ENCODE measurements around the gene MYBPC2. TPM values are rescaled to one million over a fixed set of nuclear protein-coding genes. Genes with fewer than 3 reads are reported as not detected.
A peak's percentile ranks its signal among the peaks of the same experiment; 100 is the strongest.

MYBPC2 gene
- total and polyA plus RNA-seq, 12 donors: 0.01 to 0.35 (median 0.13) TPM; not detected in 9

- peaks cover 0 to 13% (median 0%) of the 10 kb centered on the region in 9 donors for H3K4me1 ChIP-seq
- H3K27ac ChIP-seq: no peak overlapping the region
- whole genome bisulfite sequencing, 2 donors: 93 to 94% methylated on average over 13 of the region's 13 CpGs
- TF ChIP-seq CTCF (IDR thresholded peaks at IDR 0.05): no peak
- DNase-seq (no peak), ATAC-seq (no peak)
- intact Hi-C loops (cut with DNase I): loop anchor here in 3 of 10 donors (5.0 kb wide), 2 partner anchors 41 to 46 kb away; partner anchors contain the start of gene NAPSA (in 2 of the 3)
- H3K36me3 ChIP-seq: peaks cover 0 to 28% (median 0%) of the 10 kb centered on the region in 9 donors
- no peak overlapping the region for H3K4me3 ChIP-seq
- peaks cover 0 to 6% (median 0%) of the 10 kb centered on the region in 11 donors for H3K9me3 ChIP-seq
- peaks cover 0 to 13% (median 9%) of the 10 kb centered on the region in 7 donors for H3K27me3 ChIP-seq
Observed at GRCh38 chr19:50413096-50413495, 19.6 kb upstream of the MYBPC2 start.

- no peak overlapping the region for H3K4me3 ChIP-seq
- intact Hi-C loops (cut with DNase I): loop anchor here in 3 of 10 donors (5.0 kb wide), 2 partner anchors 41 to 46 kb away; partner anchors contain the start of gene NAPSA (in 2 of the 3)
- H3K36me3 ChIP-seq: peaks cover 0 to 27% (median 0%) of the 10 kb centered on the region in 9 donors
- H3K27ac ChIP-seq: no peak overlapping the region
- no peak for DNase-seq
- WGBS, 2 donors: 95 to 96% methylated on average over 21 of the region's 21 CpGs
- no peak for TF ChIP-seq CTCF (IDR thresholded peaks at IDR 0.05)
- peaks cover 2 to 17% (median 14%) of the 10 kb centered on the region in 7 donors for H3K27me3 ChIP-seq
- peaks cover 0 to 14% (median 0%) of the 10 kb centered on the region in 9 donors for H3K4me1 ChIP-seq
- peaks cover 0 to 6% (median 0%) of the 10 kb centered on the region in 11 donors for H3K9me3 ChIP-seq
- ATAC-seq: no peak
Observed at GRCh38 chr19:50413531-50413930, 19.2 kb upstream of the MYBPC2 start.

DNA sequence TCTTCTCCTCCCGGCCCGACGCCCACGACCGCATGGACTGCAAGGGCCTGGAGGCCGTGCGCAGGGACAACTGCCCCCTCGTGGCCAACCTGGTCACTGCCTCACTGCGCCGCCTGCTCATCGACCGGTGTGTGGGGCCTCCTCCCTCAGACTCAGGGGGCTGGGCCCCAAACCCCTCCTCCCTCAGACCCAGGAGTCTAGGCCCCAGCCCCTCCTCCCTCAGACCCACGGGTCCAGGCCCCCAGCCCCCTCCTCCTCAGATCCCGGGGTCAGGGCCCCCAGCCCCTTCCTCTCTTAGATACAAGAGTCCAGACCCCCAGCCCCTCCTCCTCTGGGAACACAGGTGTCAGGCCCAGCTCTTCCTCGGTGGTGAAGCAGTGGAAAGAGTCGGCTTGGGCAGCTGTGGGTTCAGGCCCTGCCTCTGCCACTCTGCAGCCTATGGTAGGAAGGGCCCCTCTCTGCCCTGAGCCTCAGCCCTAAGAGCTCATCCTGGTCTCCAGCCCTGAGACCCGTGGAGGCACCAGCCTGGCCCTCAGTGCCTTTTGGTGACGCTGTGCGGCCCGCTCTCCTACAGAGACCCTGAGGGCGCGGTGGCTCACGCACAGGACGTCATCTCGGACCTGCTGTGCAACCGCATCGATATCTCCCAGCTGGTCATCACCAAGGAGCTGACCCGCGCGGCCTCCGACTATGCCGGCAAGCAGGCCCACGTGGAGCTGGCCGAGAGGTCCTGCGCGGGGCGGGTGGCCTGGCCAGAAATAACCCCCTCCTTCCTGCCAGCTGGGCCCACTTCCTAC, 17.6 kb upstream of the MYBPC2 start:
- Histone ChIP-seq H3K9me3 (peaks cover 0 to 6% (median 0%) of the 10 kb centered on the region in 11 donors), H3K27me3 (peaks cover 8 to 32% (median 29%) of the 10 kb centered on the region in 7 donors), H3K4me3 (peak overlapping the region in 1 of 10 donors; percentile 20), H3K4me1 (peaks cover 0 to 20% (median 0%) of the 10 kb centered on the region in 9 donors), H3K27ac (peak overlapping the region in 1 of 10 donors; percentile 40), H3K36me3 (peaks cover 0 to 12% (median 0%) of the 10 kb centered on the region in 9 donors)
- ATAC-seq (peak; percentile 75 to 90 (median 81)), DNase-seq (peak; percentile 59 to 80)
- intact Hi-C loops (cut with DNase I): loop anchor here in 9 of 10 donors (2.0 to 5.0 kb wide), 4 partner anchors 43 to 58 kb away; partner anchors contain the start of gene NAPSA (in 3 of the 9)
- WGBS, 2 donors: 54 to 55% methylated on average over 36 to 37 of the region's 37 CpGs
- peak; percentile 63 to 95 (median 89) for TF ChIP-seq CTCF (IDR thresholded peaks at IDR 0.05)

GRCh38 chr19:50415661-50416033, 17.0 kb upstream of the MYBPC2 start:
- 86% methylated on average over 18 to 22 of the region's 22 CpGs for WGBS, 2 donors
- H3K27ac ChIP-seq: peak overlapping the region in 1 of 10 donors; percentile 40
- peaks cover 0 to 6% (median 0%) of the 10 kb centered on the region in 11 donors for H3K9me3 ChIP-seq
- TF ChIP-seq CTCF (IDR thresholded peaks at IDR 0.05): no peak
- intact Hi-C loops (cut with DNase I): loop anchor here in 7 of 10 donors (2.0 to 5.0 kb wide), 3 partner anchors 47 to 58 kb away; partner anchors contain the start of gene NAPSA (in 1 of the 7)
- ATAC-seq: peak in 6 of 8 donors; percentile 6 to 30 (median 22)
- DNase-seq: peak in 1 of 2 donors; percentile 36
- peaks cover 0 to 20% (median 0%) of the 10 kb centered on the region in 9 donors for H3K4me1 ChIP-seq
- peak overlapping the region in 1 of 10 donors; percentile 20 for H3K4me3 ChIP-seq
- peaks cover 0 to 7% (median 0%) of the 10 kb centered on the region in 9 donors for H3K36me3 ChIP-seq
- H3K27me3 ChIP-seq: peaks cover 8 to 38% (median 35%) of the 10 kb centered on the region in 7 donors
